CD4-positive, alpha-beta T cell (primary cell): ENCODE results near the gene MEGF10. TPM values are rescaled to one million over a fixed set of nuclear protein-coding genes. Genes with fewer than 3 reads are reported as not detected.

Experiments
- ATAC-seq: fragments of 200-7000 bp; cut with Tn5 transposase; one replicate; pipeline ENCODE4 v1.10.0; 2022; ENCODE audit warnings: mild to moderate bottlenecking; ENCODE audit not compliant: poor library complexity
- CTCF ChIA-PET: fragments of 350-600 bp; sonication (Branson Sonifier 250); formaldehyde crosslinking; loops from one replicate; lab custom pipeline; 2021; ENCODE audit warnings: antibody characterized with exemption, inconsistent platforms; lab: Charles Lee
- POLR2A ChIA-PET: fragments of 350-600 bp; sonication (Branson Sonifier 250); formaldehyde crosslinking; loops from one replicate; lab custom pipeline; 2021; ENCODE audit warnings: antibody characterized with exemption, inconsistent platforms; lab: Charles Lee
- DNase-seq, 14 experiments: peaks; one replicate each; pipeline ENCODE4 v3.0.0-alpha.2; 2013 to 2020; ENCODE audit warnings: mixed read lengths in 2 of 14
- H3K27ac ChIP-seq, 2 donors: one replicate each; pipeline versions ENCODE4 v1.5.1 to v1.7.0; 2013; ENCODE audit warnings: low read length in 2 of 2, low read depth in 1 of 2, mild to moderate bottlenecking in 1 of 2
- H3K27me3 ChIP-seq, 2 experiments: 1 replicate in 1 of 2; 2 replicates in 1 of 2; pipeline versions ENCODE4 v1.6.1 to v1.7.0; 2013; ENCODE audit warnings: low read length in 2 of 2, control low read depth in 1 of 2, mild to moderate bottlenecking in 1 of 2, moderate library complexity in 1 of 2; ENCODE audit not compliant: insufficient read depth in 2 of 2, control insufficient read depth in 1 of 2
- H3K36me3 ChIP-seq: one replicate; pipeline ENCODE4 v1.6.1; 2013; ENCODE audit warnings: low read length, control low read depth; ENCODE audit not compliant: insufficient read depth
- H3K4me1 ChIP-seq: one replicate; pipeline ENCODE4 v1.6.1; 2013; ENCODE audit warnings: low read length, control low read depth; ENCODE audit not compliant: insufficient read depth
- H3K4me3 ChIP-seq: one replicate; pipeline ENCODE4 v1.5.1; 2013; ENCODE audit warnings: mild to moderate bottlenecking, low read length, moderate library complexity
- H3K9me3 ChIP-seq, 2 experiments: 1 replicate in 1 of 2; 2 replicates in 1 of 2; pipeline versions ENCODE4 v1.6.1 to v1.7.0; 2013; ENCODE audit warnings: low read length in 2 of 2, mild to moderate bottlenecking in 2 of 2, control low read depth in 1 of 2, moderate library complexity in 1 of 2; ENCODE audit not compliant: control insufficient read depth in 1 of 2, insufficient read depth in 1 of 2
- H3K27ac Mint-ChIP-seq: one replicate; pipeline ENCODE4 v1.8.0; 2020; ENCODE audit warnings: mixed read lengths
- H3K27me3 Mint-ChIP-seq: one replicate; pipeline ENCODE4 v1.8.0; 2021; ENCODE audit warnings: mixed read lengths
- H3K36me3 Mint-ChIP-seq: one replicate; pipeline ENCODE4 v1.8.0; 2021; ENCODE audit warnings: low read depth, mixed read lengths
- H3K4me1 Mint-ChIP-seq: one replicate; pipeline ENCODE4 v1.8.0; 2021; ENCODE audit warnings: low read depth, mixed read lengths
- H3K4me3 Mint-ChIP-seq: one replicate; pipeline ENCODE4 v1.8.0; 2020; ENCODE audit warnings: mild to moderate bottlenecking, mixed read lengths
- H3K9me3 Mint-ChIP-seq: one replicate; pipeline ENCODE4 v1.8.0; 2020; ENCODE audit warnings: mixed read lengths
- CTCF ChIP-seq: fragments of 200-600 bp; IDR thresholded peaks from one replicate; pipeline ENCODE4 v1.8.0; 2022; ENCODE audit warnings: antibody characterized with exemption, mild to moderate bottlenecking
- intact Hi-C, 2 experiments: fragments of 100-400 bp; cut with DNase I in 1 of 2; cut with micrococcal nuclease in 1 of 2; formaldehyde crosslinking; loops; one replicate each; pipeline versions ENCODE4 v1.15.1 to v1.9.0; 2023 to 2025; cut with DNase I, micrococcal nuclease
- total RNA-seq, 174 experiments: library from RNA in 2 of 174; stranded (reverse) in 2 of 174; gene quantifications; one replicate each; pipeline ENCODE4 v1.2.3 and lab custom pipeline; 2021 to 2026

MEGF10 gene
- total RNA-seq, 2 experiments from 2014 or later = not detected

- no peak overlapping the region for H3K4me3 ChIP-seq
- intact Hi-C loops = no loop called here
- H3K27ac ChIP-seq = no peak overlapping the region
- no peaks in the 10 kb centered on the region for H3K9me3 ChIP-seq
- Mint-ChIP-seq H3K9me3 (no peaks in the 10 kb centered on the region), H3K36me3 (no peaks in the 10 kb centered on the region), H3K27me3 (no peaks in the 10 kb centered on the region), H3K27ac (no peak overlapping the region), H3K4me1 (no peaks in the 10 kb centered on the region), H3K4me3 (no peak overlapping the region)
- DNase-seq (no peak), ATAC-seq (no peak)
- ChIA-PET CTCF (no interaction called here), POLR2A (no interaction called here)
- TF ChIP-seq CTCF = no peak
- no peaks in the 10 kb centered on the region for H3K27me3 ChIP-seq
- H3K4me1 ChIP-seq = no peaks in the 10 kb centered on the region
- H3K36me3 ChIP-seq = no peaks in the 10 kb centered on the region
These were observed 144.0 kb downstream of the MEGF10 start for GRCh38 chr5:127434588-127434987.

GRCh38 chr5:127435821-127436220 lies 145.2 kb downstream of the MEGF10 start:
- DNase-seq = no peak
- intact Hi-C loops = no loop called here
- no peak for TF ChIP-seq CTCF
- Histone ChIP-seq H3K27me3 (no peaks in the 10 kb centered on the region), H3K9me3 (no peaks in the 10 kb centered on the region), H3K36me3 (no peaks in the 10 kb centered on the region), H3K4me1 (no peaks in the 10 kb centered on the region), H3K4me3 (no peak overlapping the region), H3K27ac (no peak overlapping the region)
- Mint-ChIP-seq H3K36me3 (no peaks in the 10 kb centered on the region), H3K4me3 (no peak overlapping the region), H3K9me3 (no peaks in the 10 kb centered on the region), H3K27ac (no peak overlapping the region), H3K4me1 (no peaks in the 10 kb centered on the region), H3K27me3 (peaks cover 6% of the 10 kb centered on the region)
- ChIA-PET CTCF (no interaction called here), POLR2A (no interaction called here)
- no peak for ATAC-seq

- TF ChIP-seq CTCF = no peak
- Histone ChIP-seq H3K27me3 (peaks cover 0 to 6% of the 10 kb centered on the region in 2 experiments), H3K4me3 (no peak overlapping the region), H3K4me1 (no peaks in the 10 kb centered on the region), H3K9me3 (no peaks in the 10 kb centered on the region), H3K27ac (no peak overlapping the region), H3K36me3 (no peaks in the 10 kb centered on the region)
- no peaks in the 10 kb centered on the region for H3K36me3 Mint-ChIP-seq
- H3K9me3 Mint-ChIP-seq = no peaks in the 10 kb centered on the region
- H3K4me1 Mint-ChIP-seq = no peaks in the 10 kb centered on the region
- H3K4me3 Mint-ChIP-seq = no peak overlapping the region
- peaks cover 6% of the 10 kb centered on the region for H3K27me3 Mint-ChIP-seq
- no peak for DNase-seq
- intact Hi-C loops = no loop called here
- CTCF ChIA-PET = no interaction called here
- ATAC-seq = no peak
- POLR2A ChIA-PET = no interaction called here
- no peak overlapping the region for H3K27ac Mint-ChIP-seq
These were observed 149.0 kb downstream of the MEGF10 start for GRCh38 chr5:127439644-127440043.
